HG03097 (cell line): ENCODE measurements around the gene EMC8.
"Not testable (repeated sequence)": the region's sequence is repeated elsewhere in the genome, so short reads cannot be mapped to it uniquely, and the experiment has no call there.

ENCODE experiments used
- ATAC-seq: cut with Tn5 transposase; IDR thresholded peaks from one replicate; pipeline ENCODE4 v1.9.1; 2021; ENCODE audit not compliant: unreplicated experiment, low FRiP score

EMC8 gene

DNA sequence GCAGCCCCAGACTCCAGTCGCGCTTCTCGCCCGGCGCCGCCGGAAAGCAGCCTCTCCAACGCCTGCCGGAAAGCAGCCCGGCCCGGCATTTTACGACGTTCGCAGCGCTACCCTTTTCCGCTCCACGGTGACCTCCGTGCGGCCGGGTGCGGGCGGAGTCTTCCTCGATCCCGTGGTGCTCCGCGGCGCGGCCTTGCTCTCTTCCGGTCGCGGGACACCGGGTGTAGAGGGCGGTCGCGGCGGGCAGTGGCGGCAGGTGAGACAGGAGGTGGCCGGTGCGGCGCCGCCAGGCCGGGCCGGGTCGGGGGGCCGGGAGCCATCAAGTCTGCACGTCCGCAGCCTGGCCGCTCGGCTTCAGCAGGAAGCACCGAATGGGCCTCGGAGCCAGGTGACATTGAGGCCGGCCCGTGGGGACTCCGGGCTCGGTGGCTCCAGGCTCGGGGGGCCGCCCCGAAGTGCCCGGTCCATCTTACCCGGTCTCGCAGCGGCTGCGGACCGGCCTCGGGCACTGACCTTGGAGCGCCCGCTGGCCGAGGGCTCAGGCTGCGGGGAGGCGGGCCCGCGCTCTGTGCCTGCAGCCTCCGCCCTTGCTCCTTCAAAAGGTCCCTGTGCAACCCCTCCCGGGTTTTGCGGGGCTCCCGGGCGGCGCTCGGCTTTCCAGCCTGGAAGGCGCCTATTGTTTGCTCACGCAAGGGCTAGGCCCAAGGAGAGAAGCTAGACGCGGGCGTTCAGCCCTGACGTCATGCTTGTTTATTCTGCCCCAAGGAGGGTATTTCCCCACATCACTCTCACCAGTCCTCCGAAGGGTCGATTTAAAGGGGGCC, at the start of gene EMC8, which contains the start of gene COX4I1:
Gene EMC8 (minus strand): TSS at position 48 of the 824 bp plus-strand sequence. CDS start 249 bp downstream, outside the sequence.
Gene COX4I1 (plus strand): TSS at position 199 of the 824 bp plus-strand sequence. CDS start 1,511 bp downstream, outside the sequence.
- ATAC-seq = peak; percentile 78

DNA sequence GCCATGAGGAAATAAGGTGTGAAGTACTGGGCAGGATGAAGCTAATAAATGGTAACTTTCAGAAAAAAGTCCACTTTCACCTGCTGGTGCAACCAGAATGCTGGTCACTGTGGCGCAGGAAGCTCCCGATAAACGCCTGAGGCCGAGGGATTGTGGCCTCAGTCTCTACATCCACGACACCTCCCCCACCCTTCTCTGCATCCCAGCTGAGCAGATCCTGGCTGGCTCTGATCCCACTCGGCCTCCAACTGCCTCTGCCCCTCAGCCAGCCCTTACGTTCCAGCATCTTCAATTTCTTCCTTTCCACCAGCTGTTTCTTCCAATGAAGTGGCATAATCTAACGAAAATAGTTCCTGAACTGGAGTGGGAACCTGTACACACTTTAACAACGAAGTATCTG, 49.6 kb upstream of the EMC8 start:
- ATAC-seq = no peak

DNA sequence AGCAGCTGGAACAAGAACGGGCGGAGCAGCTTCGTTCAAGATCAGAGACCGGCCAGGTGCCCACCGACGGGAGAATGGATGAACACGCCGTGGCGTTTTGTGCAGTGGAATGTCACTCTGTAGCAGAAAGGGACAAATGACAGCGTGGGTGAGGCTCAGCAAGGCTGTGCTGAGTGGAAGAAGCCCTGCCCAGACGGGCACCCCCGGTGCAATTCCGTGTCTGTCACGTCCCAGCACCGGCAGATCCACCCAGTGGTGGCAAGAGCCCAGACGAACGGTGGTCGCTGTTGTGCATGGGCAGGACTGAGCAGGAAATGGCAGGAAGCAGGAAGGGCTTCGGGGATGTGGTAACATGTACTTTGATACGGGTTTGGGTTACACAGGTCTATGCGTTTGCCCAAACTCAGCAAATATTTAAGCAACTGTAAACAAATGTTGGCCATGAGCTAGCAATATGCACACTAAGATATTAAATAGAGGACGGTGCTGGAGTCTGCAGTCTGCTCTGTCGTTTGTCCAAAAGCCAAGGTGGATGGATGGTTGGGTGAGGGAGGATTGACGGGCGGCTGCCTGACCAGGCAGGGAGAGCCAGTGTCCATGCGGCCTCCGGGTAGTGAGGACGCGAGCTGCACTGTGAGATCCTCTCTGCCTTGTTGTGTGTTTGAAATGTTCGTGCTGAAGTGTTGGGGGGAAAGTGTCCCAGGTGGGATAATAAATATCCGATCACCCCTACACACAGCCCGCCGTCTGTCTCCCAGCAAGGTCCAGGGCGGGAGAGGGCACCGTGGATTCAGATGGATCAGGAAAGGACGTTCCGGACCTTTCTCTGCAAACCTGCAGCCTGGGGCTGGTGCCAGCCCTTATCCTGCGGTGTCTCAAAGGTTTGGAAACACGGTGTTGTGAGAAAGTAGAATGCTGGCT, 48.6 kb upstream of the EMC8 start:
- ATAC-seq = no peak

DNA sequence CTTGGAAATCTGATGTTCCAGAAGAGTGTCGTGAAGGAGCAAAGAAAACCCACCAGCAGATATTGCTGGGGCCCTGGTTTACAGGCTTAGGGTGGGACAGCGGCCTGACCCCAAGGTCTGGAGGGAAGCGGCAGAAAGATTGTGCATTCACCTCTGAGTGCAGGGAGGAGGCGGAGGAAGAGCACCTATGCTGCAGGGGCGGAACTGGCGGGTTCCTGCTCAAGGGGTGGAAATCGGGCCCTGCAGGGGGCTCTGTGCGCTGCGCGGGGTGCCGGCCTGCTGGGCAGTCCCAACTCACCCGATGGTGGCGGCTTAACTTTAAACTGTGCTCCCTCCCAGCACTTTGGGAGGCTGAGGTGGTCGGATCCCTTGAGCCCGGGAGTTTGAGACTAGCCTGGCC, 47.7 kb upstream of the EMC8 start:
- ATAC-seq = no peak

DNA sequence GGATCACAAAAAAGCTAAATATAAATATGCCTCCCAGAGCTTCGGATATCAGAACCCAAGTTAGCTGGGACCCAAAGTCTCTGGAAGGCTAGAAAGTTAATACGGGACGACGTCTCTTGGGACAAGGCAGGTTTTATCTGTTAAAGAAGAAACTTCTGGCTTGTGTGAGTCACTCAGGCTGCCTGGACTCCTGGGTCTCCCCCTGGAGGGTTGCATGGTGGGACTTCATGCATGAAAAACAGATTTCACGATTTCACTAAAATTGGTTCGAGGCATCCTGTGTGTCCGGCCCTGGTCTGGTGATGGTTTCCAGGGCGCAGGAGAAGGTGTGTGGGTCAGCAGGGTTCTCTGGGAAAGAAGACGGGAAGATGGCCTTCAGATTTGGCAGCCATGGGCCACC, 47.1 kb upstream of the EMC8 start:
- ATAC-seq = no peak

DNA sequence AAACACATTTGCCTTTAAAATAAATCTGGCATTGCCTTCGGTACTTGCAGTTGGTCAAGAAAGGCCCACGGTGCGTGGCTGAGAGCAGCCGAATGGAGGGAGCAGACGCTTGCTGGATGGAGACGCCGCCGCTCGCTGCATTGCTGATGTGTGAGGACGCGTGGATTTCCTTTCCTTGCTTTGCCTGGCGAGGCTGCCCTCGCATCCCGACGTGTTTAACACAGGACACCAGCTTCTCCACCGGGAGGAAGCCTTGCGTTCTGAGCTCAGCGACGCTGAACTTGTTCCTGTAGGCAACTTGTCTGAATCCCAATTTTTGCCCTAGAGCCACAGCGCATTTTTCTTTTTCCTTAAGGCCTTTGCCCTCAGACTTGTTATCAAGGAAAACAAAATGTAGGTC, 45.9 kb upstream of the EMC8 start:
- ATAC-seq = no peak

DNA sequence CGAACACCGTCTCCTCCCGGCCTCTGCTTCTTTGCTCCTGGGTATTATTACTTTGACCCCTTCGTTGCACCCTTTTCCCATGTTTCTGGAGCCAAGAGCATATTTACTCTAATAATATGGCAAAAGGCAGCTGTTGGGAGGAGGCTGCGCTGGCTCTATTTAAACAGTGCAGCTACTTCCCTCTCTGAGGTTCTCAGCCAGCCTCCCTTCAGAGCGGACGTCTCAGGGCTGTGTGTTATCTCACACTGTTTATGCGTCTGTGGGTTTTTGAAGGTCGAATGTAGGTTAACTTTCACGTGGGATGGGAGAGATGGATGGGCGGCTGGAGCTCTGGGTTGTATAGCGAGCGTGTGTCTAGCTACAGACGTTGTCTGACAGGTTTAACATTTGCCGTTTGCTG, 45.4 kb upstream of the EMC8 start:
- ATAC-seq = no peak

DNA sequence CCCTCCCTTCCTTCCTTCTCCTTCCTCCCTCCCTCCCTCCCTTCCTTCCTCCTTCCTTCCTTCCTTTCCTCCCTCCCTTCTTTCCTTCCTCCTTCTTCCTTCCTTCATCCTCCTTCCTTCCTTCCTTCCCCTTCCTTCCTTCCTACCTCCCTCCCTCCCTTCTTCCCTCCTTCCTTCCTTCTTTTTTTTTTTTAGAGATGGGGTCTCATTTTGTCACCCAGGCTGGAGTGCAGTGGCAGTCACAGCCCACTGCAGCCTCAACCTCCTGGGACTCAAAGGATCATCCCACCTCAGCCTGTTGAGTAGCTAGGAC, 44.8 kb upstream of the EMC8 start:
- ATAC-seq = no peak

DNA sequence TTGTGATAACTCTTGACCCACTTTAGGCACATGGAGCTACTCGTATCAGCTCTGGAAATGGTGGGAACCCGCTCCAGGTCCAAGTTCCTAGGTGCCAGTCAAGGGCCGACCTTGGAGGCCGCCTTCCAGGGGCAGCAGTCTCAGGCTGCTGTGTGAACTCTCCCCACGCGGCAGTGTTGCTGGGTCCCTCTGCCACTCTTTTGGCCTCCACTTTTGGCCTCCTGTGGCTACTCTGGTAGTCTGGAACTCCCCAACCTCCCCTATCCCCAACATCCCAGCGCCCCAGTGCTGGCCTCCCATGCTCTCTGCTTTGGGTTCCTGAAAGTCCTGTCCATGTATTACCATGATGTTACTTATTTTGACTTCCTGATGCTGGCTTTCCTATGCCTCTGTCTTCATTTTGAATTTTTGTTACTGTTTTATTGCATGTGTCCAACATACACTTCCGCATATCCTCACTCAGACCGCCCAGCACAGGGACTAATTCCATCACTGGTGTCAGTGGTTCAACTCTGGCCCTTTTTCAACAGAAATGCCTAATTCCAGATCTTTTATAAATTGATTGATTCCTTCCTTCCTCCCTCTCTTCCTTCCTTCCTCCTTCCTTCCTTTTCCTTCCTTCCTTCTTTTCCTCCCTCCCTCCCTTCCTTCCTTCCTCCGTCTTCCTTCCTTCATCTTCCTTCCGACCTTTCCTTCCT, 44.3 kb upstream of the EMC8 start:
- no peak for ATAC-seq

DNA sequence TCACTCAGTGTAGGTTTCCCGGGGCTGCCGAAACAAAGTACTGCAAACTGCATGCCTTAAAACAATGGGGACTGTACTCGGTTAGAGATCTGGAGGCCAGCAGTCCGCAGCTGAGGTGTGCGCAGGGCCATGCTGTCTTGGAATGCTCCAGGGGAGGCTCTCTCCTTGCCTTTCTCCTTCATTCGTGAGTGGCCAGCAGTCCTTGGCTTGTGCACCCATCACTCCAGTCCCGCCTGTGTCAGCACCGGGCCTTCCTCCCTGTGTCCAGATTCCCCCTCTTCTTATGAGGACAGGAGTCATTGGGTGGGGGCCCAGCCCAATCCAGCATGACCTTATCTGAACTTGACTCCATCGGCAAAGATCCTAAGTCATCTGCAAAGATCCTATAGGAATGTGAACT, 43.5 kb upstream of the EMC8 start:
- no peak for ATAC-seq

DNA sequence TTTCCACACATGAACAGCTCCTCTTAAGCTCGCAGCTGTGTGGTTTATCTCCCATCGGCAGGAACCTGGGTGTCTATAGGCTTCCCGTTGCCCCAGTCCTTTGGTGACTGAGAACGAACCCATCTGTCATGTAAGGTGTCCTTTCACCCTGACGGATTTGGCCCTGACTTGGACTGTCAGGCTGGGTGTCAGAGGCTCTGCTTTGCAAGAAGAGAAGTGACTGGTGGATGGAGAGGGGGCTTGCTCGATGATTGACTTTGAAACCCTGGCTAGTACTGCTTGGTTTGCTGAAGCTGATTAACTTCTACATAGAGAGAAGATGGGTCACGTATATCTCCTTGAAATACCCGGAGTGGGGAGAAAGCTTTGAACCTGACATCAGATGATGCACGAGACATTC, 43.1 kb upstream of the EMC8 start:
- ATAC-seq = no peak

DNA sequence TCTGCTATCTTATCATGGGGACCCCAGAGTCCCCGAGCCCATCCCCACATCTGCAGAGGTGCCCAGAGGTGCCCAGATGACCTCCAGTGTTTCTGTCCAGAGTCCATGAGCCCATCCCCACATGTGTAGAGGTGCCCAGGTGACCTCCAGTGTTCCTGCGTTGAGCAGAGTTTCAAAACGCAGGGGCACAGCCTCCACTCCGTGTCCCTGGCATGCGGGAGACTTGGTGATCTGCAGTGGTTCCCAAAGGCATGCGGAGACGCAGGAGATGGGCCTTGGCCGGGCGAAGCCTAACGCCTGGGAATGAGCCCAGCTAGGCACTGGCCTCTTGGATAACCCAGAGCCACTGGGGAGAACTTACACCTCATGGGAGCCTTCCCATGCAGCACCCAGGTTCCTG, 41.5 kb upstream of the EMC8 start:
- no peak for ATAC-seq

DNA sequence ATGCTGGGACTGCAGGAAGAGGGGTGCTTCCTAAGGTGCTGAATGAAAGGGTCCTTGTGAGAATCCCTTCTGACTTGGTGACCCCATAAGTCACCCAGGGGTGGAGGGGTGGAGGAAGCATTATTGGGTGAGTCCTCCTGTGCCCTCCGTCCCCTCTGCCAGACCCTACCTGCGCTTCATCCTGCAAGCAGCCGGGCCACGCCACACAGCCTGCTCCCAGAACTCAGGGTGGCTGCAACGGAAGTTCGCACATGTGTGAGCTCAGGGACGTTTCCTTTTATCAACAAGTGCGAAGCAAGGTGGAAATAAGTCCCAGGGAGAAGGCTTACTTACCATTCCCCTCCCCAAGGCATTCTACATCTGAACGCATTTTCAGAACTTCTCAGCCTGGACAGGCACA, 41.1 kb upstream of the EMC8 start:
- no peak for ATAC-seq

DNA sequence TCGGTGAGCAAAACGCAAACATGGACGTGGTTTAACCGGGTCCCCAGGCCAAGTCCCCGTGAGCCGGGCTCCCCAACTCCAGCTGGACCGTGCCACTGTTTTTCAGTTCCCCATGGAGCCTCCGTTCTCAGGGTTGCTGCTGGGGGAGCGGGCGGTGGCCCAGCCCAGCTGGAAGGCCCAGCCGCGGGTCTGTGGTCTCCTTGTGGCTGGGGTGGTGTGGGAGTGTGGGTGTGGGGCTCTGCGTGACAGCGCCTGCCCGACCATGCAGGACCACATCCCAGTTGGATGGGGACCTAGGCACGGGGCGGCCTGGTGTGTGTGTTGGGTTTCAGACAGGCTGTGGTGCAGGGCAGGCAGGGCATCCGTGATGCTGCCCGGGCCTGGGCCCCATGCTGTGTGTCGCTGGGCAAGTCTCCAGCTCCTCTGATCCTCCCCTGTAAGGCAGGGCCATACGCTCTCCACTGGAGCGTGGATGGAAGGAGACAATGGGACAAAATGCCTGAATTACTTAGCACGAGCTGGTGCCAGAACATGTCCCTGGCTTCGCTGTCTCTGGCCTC, 40.4 kb upstream of the EMC8 start:
- no peak for ATAC-seq

DNA sequence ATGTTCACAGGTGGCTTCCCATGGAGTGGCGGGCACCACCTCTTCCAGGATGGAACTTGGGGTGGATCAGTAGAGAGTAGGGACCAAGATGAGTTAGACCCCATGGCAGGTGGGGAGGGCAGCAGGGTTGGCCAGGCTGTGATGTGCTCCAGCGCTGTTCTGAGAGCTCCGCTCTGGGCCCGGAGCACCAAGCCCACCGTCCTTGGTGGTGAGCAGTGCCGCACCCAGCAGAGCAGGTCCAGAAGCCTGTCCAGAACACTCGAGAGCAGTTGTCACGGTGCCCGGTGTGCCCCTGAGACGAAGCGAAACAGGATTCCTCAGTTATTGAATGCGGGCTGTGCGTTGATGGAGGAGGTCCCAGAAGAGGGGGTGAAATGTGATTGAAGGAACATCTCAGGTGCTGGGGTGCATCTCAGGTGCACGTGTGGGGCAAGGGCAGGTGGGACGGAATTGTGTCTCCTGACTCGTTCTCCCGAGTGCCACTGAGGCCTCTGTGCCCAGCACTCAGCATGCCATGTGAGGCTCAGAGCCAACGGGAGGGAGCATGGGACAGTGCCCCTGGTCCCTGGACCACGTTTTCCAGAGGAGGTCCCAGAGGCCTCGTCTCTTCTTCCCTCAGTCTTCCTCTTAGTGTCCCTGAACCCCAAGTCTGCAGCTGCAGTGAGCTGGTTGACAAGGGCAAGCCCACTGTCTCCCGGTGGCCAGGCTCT, 39.7 kb upstream of the EMC8 start:
- no peak for ATAC-seq

DNA sequence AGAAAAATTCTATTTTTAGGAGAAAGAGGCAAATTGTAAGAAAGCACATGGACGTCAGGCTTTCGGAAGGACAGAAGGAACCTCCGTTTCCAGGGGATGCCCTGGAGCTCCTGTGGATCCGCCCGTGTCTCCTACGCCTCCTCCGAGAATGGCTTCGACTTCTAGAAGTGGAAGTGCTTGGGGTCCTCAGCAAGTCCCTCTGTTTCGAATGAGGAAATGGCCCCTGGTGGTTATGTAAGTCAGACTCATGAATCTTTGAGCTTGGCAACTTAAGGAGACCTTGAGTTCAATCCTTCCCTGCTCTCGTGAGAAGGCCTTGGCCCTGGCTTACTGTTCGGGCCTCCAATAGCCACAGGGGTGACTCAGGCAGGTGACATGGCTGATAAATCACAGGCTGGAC, 39.0 kb upstream of the EMC8 start:
- ATAC-seq = no peak

DNA sequence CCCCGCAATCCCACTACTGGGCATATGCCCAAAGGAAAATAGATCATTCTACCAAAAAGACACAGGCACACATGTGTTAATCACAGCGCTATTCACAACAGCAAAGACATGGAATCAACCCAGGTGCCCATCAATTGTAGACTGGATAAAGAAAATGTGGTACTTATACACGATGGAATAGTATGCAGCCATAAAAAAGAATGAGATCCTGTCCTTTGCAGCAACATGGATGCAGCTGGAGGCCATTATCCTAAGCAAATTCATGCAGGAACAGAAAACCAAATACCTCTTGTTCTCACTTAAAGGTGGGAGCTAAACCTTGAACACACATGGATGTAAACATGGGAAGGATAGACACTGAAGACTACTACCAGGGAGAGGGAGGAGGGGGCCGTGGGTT, 38.3 kb upstream of the EMC8 start:
- ATAC-seq = not testable (repeated sequence)

DNA sequence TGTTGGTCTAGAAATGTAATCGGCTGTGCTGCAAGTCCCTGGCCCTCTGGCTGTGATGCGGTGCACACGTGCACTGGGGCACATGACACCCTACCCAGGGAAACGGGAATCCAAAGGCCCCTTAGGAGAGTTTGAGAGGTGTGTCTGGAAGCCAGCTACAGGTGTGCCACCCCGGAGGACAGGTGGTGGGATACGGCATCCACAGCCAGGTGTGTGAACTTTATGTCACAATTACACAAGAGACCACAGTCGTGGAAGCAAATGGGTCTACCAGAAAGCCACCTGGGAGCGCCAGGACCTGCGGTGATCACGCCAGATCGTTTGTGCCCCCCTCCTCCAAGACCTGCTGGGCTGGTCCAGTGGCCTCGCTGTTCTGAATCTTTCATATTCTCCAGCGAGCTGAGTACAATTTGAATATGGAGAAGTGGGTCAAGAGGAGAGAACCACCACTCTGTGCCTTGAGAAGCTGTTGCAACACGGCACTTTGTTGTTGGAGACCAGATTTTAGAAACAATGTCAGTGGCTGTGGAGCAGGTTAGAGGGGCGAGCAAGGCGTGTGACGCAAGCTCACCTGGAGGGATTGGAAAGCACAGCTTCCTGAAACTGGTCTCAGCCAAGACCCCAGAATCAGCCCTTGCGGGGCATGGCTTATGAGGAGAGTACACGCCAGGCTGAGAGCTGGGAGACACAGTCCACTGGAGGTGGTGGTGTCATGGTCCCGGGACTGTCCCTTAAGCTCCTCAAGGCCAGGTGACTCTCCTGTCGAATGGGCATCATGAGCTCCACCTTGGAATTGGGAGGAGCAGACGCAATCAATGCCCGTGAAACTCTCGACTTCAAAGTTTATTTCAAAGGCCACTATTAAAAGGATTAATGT, 37.6 kb upstream of the EMC8 start:
- ATAC-seq = no peak

DNA sequence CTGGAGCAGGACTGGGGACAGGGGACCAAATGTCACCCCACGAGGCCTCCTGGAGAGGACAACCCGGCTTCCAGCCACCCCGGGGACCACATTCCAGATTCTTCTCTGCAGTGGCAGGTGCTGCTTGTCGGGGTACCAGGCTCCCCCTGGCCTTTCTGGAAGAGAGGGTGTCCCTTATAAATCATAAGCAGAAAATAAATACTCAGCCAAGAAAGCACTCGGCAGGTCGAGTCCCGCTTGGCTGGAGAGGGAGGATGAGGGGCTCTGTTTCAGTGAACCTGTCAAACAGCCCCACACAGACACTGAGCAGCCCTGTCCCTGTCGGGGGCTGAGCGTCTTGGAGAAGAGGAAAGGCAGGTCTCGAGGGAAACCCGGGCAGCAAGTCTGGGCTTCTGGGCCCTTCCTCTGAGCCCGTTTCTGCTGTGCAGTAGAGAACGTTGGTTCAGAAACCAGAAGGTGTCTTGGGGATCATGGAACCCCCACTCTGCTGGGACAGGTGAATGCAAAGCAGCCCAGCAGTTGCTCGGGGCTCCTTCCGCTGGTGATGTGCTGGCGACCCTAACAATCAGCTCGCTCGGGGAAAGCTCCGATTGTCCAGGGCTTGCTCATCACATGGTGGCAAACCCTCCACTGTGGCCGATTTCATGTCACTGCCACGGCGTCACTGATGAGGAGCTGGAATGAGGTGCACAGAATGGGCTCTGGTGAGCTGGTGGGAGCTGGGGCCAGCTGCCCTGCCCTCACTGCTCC, 36.8 kb upstream of the EMC8 start:
- no peak for ATAC-seq
